NCI-H524 (cell line): ENCODE data around the gene RAB33B.
A peak's percentile ranks its signal among the peaks of the same experiment; 100 is the strongest.

Experiments used
- DNase-seq, 2 experiments: peaks; one replicate each; lab custom pipeline; 2025; lab: John Stamatoyannopoulos, UW

RAB33B gene

GRCh38 chr4:139508581-139509237 is 54.8 kb downstream of the RAB33B start:
- DNase-seq = no peak

GRCh38 chr4:139509727-139510410 is 55.9 kb downstream of the RAB33B start:
- DNase-seq = peak in 1 of 2 experiments; percentile 28

- no peak for DNase-seq
Measured at GRCh38 chr4:139511320-139511719, 57.4 kb downstream of the RAB33B start.

GRCh38 chr4:139514382-139515059 is 60.6 kb downstream of the RAB33B start:
- DNase-seq = no peak

GRCh38 chr4:139515531-139515958 is 61.6 kb downstream of the RAB33B start:
- DNase-seq = no peak

- DNase-seq = no peak
Measured at GRCh38 chr4:139521754-139522401, 68.0 kb downstream of the RAB33B start.

GRCh38 chr4:139522457-139522856 is 68.5 kb downstream of the RAB33B start:
- no peak for DNase-seq

- no peak for DNase-seq
Measured at GRCh38 chr4:139523076-139523475, 69.2 kb downstream of the RAB33B start.

- peak in 1 of 2 experiments; percentile 1 for DNase-seq
Measured at GRCh38 chr4:139524062-139524631, 70.2 kb downstream of the RAB33B start.

GRCh38 chr4:139525414-139525813 is 71.5 kb downstream of the RAB33B start:
- DNase-seq = no peak
